CD4-positive, alpha-beta memory T cell (primary cell): Measurements from ENCODE around the gene HDC. TPM values are rescaled to one million over a fixed set of nuclear protein-coding genes. Genes with fewer than 3 reads are reported as not detected.

Source experiments
- CTCF ChIA-PET: fragments of 350-600 bp; sonication (Branson Sonifier 250); formaldehyde crosslinking; loops from one replicate; lab custom pipeline; 2021; ENCODE audit warnings: inconsistent platforms; ENCODE audit not compliant: partially characterized antibody; lab: Charles Lee
- POLR2A ChIA-PET: fragments of 350-600 bp; sonication (Branson Sonifier 250); formaldehyde crosslinking; loops from one replicate; lab custom pipeline; 2021; ENCODE audit not compliant: partially characterized antibody; lab: Charles Lee
- DNase-seq, 5 donors: peaks; one replicate each; pipeline versions ENCODE4 v3.0.0 to v3.0.0-alpha.2; 2020 to 2022; ENCODE audit warnings: mixed read lengths in 1 of 5
- H3K27ac ChIP-seq: one replicate; pipeline ENCODE4 v1.7.0; 2013; ENCODE audit warnings: low read depth, low read length
- H3K27me3 ChIP-seq: 2 replicates; pipeline ENCODE4 v1.7.0; 2013; ENCODE audit warnings: mild to moderate bottlenecking, low read length, moderate library complexity; ENCODE audit not compliant: insufficient read depth
- H3K36me3 ChIP-seq: 2 replicates; pipeline ENCODE4 v1.7.0; 2013; ENCODE audit warnings: mild to moderate bottlenecking, low read length, moderate library complexity; ENCODE audit not compliant: insufficient read depth
- H3K4me1 ChIP-seq: 2 replicates; pipeline ENCODE4 v1.7.0; 2013; ENCODE audit warnings: mild to moderate bottlenecking, low read length, moderate library complexity; ENCODE audit not compliant: insufficient read depth
- H3K4me3 ChIP-seq, 2 donors: one replicate each; pipeline ENCODE4 v1.7.0; 2013; ENCODE audit warnings: low read length in 2 of 2, mild to moderate bottlenecking in 1 of 2
- H3K9me3 ChIP-seq, 2 donors: one replicate each; pipeline ENCODE4 v1.7.0; 2013; ENCODE audit warnings: low read length in 2 of 2, control low read depth in 1 of 2; ENCODE audit not compliant: control insufficient read depth in 1 of 2
- H3K27ac Mint-ChIP-seq, 7 donors: one replicate each; pipeline ENCODE4 v1.8.0; 2020 to 2021; ENCODE audit warnings: mixed read lengths in 7 of 7, mild to moderate bottlenecking in 6 of 7, inconsistent platforms in 3 of 7, moderate library complexity in 3 of 7
- H3K27me3 Mint-ChIP-seq, 2 donors: one replicate each; pipeline ENCODE4 v1.8.0; 2020 to 2021; ENCODE audit warnings: mixed read lengths in 2 of 2
- H3K36me3 Mint-ChIP-seq, 2 donors: one replicate each; pipeline ENCODE4 v1.8.0; 2020 to 2021; ENCODE audit warnings: mixed read lengths in 2 of 2, inconsistent platforms in 1 of 2, mild to moderate bottlenecking in 1 of 2
- H3K4me1 Mint-ChIP-seq, 4 donors: one replicate each; pipeline ENCODE4 v1.8.0; 2020 to 2021; ENCODE audit warnings: mixed read lengths in 4 of 4, mild to moderate bottlenecking in 1 of 4
- H3K4me3 Mint-ChIP-seq, 8 donors: one replicate each; pipeline ENCODE4 v1.8.0; 2020 to 2021; ENCODE audit warnings: mixed read lengths in 8 of 8, mild to moderate bottlenecking in 7 of 8, moderate library complexity in 6 of 8, inconsistent platforms in 3 of 8
- H3K9me3 Mint-ChIP-seq, 8 donors: one replicate each; pipeline ENCODE4 v1.8.0; 2020 to 2021; ENCODE audit warnings: mixed read lengths in 8 of 8, mild to moderate bottlenecking in 5 of 8, inconsistent platforms in 3 of 8, moderate library complexity in 1 of 8
- intact Hi-C: fragments of 100-400 bp; cut with micrococcal nuclease; formaldehyde crosslinking; loops from one replicate; pipeline ENCODE4 v1.15.1; 2023
- polyA plus RNA-seq, 2 donors: library from polyadenylated mRNA; unstranded; fragments of 300-500 nt; fragmentation: Illumina TruSeq; gene quantifications; one replicate each; pipeline ENCODE4 v1.2.3, GENCODE V29; 2021
- total RNA-seq, 2 experiments: library from RNA; stranded (reverse); gene quantifications; one replicate each; pipeline ENCODE4 v1.2.3, GENCODE V29; 2021

HDC gene, protein sequence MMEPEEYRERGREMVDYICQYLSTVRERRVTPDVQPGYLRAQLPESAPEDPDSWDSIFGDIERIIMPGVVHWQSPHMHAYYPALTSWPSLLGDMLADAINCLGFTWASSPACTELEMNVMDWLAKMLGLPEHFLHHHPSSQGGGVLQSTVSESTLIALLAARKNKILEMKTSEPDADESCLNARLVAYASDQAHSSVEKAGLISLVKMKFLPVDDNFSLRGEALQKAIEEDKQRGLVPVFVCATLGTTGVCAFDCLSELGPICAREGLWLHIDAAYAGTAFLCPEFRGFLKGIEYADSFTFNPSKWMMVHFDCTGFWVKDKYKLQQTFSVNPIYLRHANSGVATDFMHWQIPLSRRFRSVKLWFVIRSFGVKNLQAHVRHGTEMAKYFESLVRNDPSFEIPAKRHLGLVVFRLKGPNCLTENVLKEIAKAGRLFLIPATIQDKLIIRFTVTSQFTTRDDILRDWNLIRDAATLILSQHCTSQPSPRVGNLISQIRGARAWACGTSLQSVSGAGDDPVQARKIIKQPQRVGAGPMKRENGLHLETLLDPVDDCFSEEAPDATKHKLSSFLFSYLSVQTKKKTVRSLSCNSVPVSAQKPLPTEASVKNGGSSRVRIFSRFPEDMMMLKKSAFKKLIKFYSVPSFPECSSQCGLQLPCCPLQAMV
- total RNA-seq (not detected), polyA plus RNA-seq (under 1 TPM in 1 of 2 donors, not detected in 1; 0.18 TPM)

DNA sequence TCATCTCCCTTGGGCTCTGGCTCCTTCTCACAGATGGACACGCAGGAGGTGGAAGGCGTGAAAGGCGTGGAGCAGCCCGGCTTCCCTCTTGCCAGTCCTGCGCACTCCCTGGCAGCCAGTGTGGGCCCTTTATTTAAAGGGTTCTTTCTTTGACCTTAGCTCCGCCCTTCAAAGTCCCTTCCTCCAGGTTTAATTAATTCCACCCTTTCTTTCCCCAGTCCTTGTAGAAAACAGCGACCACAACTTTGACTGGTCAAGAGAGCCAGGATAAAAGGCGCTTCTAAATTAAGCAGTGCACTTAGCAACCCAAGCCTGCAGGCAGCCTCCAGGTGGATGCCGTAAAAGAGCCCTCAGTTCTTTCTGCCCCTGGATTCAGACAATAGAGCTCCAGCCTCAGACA lies at the start of gene HDC:
HDC (minus strand) TSS at position 107 of the 400 bp plus-strand sequence; CDS start at position 4, 103 bp downstream.
- no peaks in the 10 kb centered on the region for H3K9me3 ChIP-seq
- DNase-seq = no peak
- CTCF ChIA-PET = no interaction called here
- no peak within 1 kb of the TSS for H3K4me3 Mint-ChIP-seq
- POLR2A ChIA-PET = no interaction called here
- H3K4me1 Mint-ChIP-seq = peaks cover 23 to 38% (median 26%) of the 10 kb centered on the region in 4 donors
- peak within 1 kb of the TSS in 1 of 7 donors; percentile 53 for H3K27ac Mint-ChIP-seq
- peaks cover 0 to 5% (median 0%) of the 10 kb centered on the region in 8 donors for H3K9me3 Mint-ChIP-seq
- no peak within 1 kb of the TSS for H3K27ac ChIP-seq
- no peaks in the 10 kb centered on the region for H3K27me3 Mint-ChIP-seq
- H3K4me1 ChIP-seq = peaks cover 21% of the 10 kb centered on the region
- H3K36me3 ChIP-seq = no peaks in the 10 kb centered on the region
- intact Hi-C loops = no loop called here
- no peak within 1 kb of the TSS for H3K4me3 ChIP-seq
- H3K27me3 ChIP-seq = no peaks in the 10 kb centered on the region
- peaks cover 0 to 4% of the 10 kb centered on the region in 2 donors for H3K36me3 Mint-ChIP-seq

- H3K4me3 ChIP-seq = no peak overlapping the region
- H3K27me3 ChIP-seq = no peaks in the 10 kb centered on the region
- no peak overlapping the region for H3K27ac ChIP-seq
- POLR2A ChIA-PET = interaction anchor here (1.3 kb wide), 1 partner anchor 40 kb away, joined by 4 read pairs; no protein-coding TSS in a partner anchor
- no peaks in the 10 kb centered on the region for H3K27me3 Mint-ChIP-seq
- intact Hi-C loops = loop anchor here (10.0 kb wide), 1 partner anchor 168 kb away; no protein-coding TSS in a partner anchor
- no peaks in the 10 kb centered on the region for H3K9me3 ChIP-seq
- peaks cover 7% of the 10 kb centered on the region for H3K36me3 ChIP-seq
- DNase-seq = no peak
- peaks cover 17 to 23% of the 10 kb centered on the region in 2 donors for H3K36me3 Mint-ChIP-seq
- H3K4me1 Mint-ChIP-seq = peaks cover 0 to 6% (median under 1%) of the 10 kb centered on the region in 4 donors
- CTCF ChIA-PET = no interaction called here
- peaks cover 3% of the 10 kb centered on the region for H3K4me1 ChIP-seq
- H3K4me3 Mint-ChIP-seq = no peak overlapping the region
- H3K9me3 Mint-ChIP-seq = peaks cover 0 to 13% (median 3%) of the 10 kb centered on the region in 8 donors
- peak overlapping the region in 1 of 7 donors; percentile 13 for H3K27ac Mint-ChIP-seq
Observed at GRCh38 chr15:50312636-50313035, 47.1 kb upstream of the HDC start.

GRCh38 chr15:50307799-50308198 lies 42.3 kb upstream of the HDC start:
- no peak for DNase-seq
- Histone ChIP-seq H3K9me3 (no peaks in the 10 kb centered on the region), H3K36me3 (peaks cover 9% of the 10 kb centered on the region), H3K4me3 (no peak overlapping the region), H3K4me1 (no peaks in the 10 kb centered on the region), H3K27me3 (no peaks in the 10 kb centered on the region), H3K27ac (no peak overlapping the region)
- H3K27ac Mint-ChIP-seq = no peak overlapping the region
- peaks cover 41 to 48% of the 10 kb centered on the region in 2 donors for H3K36me3 Mint-ChIP-seq
- intact Hi-C loops = no loop called here
- H3K27me3 Mint-ChIP-seq = no peaks in the 10 kb centered on the region
- H3K4me1 Mint-ChIP-seq = peaks cover 0 to 4% (median 2%) of the 10 kb centered on the region in 4 donors
- H3K4me3 Mint-ChIP-seq = no peak overlapping the region
- ChIA-PET POLR2A (interaction anchor here (0.6 kb wide), 1 partner anchor 46 kb away, joined by 3 read pairs; no protein-coding TSS in a partner anchor), CTCF (interaction anchor here (1.0 kb wide), 1 partner anchor 8 kb away, joined by 3 read pairs; no protein-coding TSS in a partner anchor)
- peaks cover 0 to 14% (median 3%) of the 10 kb centered on the region in 8 donors for H3K9me3 Mint-ChIP-seq

DNA sequence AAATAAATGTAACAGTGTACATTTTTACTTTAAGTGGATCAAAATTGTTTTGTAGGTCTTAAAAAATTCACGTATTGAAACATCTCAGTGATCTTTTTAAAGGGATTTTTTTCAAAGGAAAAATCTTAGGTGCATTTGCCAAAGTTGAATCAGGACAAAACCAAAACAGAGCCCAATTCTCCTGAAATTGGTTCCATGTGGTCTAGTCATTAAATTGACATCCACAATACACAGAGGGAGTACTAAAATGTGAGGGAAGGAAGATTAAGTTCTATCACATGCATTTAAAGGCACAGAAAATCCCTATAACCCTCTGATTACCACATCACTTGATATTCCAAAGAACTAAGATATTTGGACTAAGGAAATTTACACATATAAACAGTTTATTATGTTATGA lies 39.3 kb upstream of the HDC start:
- H3K27me3 ChIP-seq = no peaks in the 10 kb centered on the region
- H3K9me3 Mint-ChIP-seq = peaks cover 0 to 14% (median 3%) of the 10 kb centered on the region in 8 donors
- intact Hi-C loops = no loop called here
- no peak overlapping the region for H3K27ac ChIP-seq
- H3K36me3 ChIP-seq = peaks cover 24% of the 10 kb centered on the region
- H3K4me3 Mint-ChIP-seq = no peak overlapping the region
- H3K4me3 ChIP-seq = no peak overlapping the region
- no peak overlapping the region for H3K27ac Mint-ChIP-seq
- DNase-seq = no peak
- no peaks in the 10 kb centered on the region for H3K27me3 Mint-ChIP-seq
- H3K36me3 Mint-ChIP-seq = peaks cover 56 to 72% of the 10 kb centered on the region in 2 donors
- ChIA-PET POLR2A (no interaction called here), CTCF (interaction anchor here (1.0 kb wide), 1 partner anchor 11 kb away, joined by 4 read pairs; no protein-coding TSS in a partner anchor)
- H3K9me3 ChIP-seq = no peaks in the 10 kb centered on the region
- no peaks in the 10 kb centered on the region for H3K4me1 ChIP-seq
- peaks cover 0 to 3% (median 0%) of the 10 kb centered on the region in 4 donors for H3K4me1 Mint-ChIP-seq

GRCh38 chr15:50302581-50302980 lies 37.1 kb upstream of the HDC start:
- CTCF ChIA-PET = interaction anchor here (3.1 kb wide), 1 partner anchor 14 kb away, joined by 10 read pairs; no protein-coding TSS in a partner anchor
- no peak overlapping the region for H3K27ac ChIP-seq
- no peak for DNase-seq
- H3K4me3 ChIP-seq = no peak overlapping the region
- Mint-ChIP-seq H3K4me3 (no peak overlapping the region), H3K4me1 (peaks cover 0 to 3% (median 0%) of the 10 kb centered on the region in 4 donors), H3K27me3 (no peaks in the 10 kb centered on the region), H3K36me3 (peaks cover 35 to 68% of the 10 kb centered on the region in 2 donors), H3K9me3 (peaks cover 0 to under 1% (median 0%) of the 10 kb centered on the region in 8 donors), H3K27ac (peak overlapping the region in 1 of 7 donors; percentile 64)
- no peaks in the 10 kb centered on the region for H3K9me3 ChIP-seq
- intact Hi-C loops = no loop called here
- POLR2A ChIA-PET = no interaction called here
- H3K27me3 ChIP-seq = no peaks in the 10 kb centered on the region
- no peaks in the 10 kb centered on the region for H3K4me1 ChIP-seq
- peaks cover 33% of the 10 kb centered on the region for H3K36me3 ChIP-seq

DNA sequence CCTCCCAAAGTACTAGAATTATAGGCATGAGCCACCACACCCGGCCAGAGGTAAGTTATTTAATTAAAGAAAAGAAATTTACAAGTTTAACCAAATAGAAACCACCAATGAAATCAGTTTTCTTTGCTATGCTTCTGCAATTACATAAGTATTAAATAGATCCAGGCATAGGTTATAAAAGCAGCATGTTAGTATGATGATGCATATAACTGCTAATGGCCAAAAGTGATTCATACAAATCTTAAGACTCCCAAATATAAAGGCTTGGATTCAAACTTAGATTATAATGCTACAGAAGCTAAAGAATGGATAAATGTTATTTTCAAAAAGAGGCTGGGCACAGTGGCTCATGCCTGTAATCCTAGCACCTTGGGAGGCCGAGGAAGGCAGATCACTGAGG lies 32.8 kb upstream of the HDC start:
- Histone ChIP-seq H3K9me3 (no peaks in the 10 kb centered on the region), H3K4me3 (no peak overlapping the region), H3K36me3 (peaks cover 33% of the 10 kb centered on the region), H3K4me1 (no peaks in the 10 kb centered on the region), H3K27ac (no peak overlapping the region), H3K27me3 (no peaks in the 10 kb centered on the region)
- Mint-ChIP-seq H3K9me3 (no peaks in the 10 kb centered on the region), H3K27me3 (no peaks in the 10 kb centered on the region), H3K36me3 (peaks cover 43 to 55% of the 10 kb centered on the region in 2 donors), H3K4me1 (no peaks in the 10 kb centered on the region), H3K27ac (peak overlapping the region in 2 of 7 donors; percentile 41 to 47), H3K4me3 (no peak overlapping the region)
- no peak for DNase-seq
- ChIA-PET CTCF (no interaction called here), POLR2A (no interaction called here)
- intact Hi-C loops = no loop called here

DNA sequence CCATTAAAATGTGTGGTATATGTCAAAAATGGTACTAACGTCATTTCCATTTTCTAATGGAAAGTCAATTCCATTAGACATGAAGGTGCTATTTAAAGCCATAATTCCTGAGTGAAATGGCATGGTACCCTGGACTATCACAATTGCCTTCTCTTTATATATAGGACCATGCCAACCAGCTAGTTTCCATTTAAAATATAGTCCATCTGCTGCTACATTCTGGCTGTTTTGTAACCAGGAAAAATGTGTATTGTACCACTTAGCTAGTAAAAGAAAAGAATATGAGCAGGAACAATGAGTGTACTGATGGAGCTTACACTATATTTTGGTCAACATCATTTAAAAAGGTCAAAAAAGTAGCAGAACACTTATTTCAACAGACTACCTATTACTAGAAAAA lies 30.4 kb upstream of the HDC start:
- Mint-ChIP-seq H3K36me3 (peaks cover 28 to 46% of the 10 kb centered on the region in 2 donors), H3K4me3 (no peak overlapping the region), H3K4me1 (no peaks in the 10 kb centered on the region), H3K9me3 (no peaks in the 10 kb centered on the region), H3K27me3 (no peaks in the 10 kb centered on the region), H3K27ac (peak overlapping the region in 1 of 7 donors; percentile 65)
- POLR2A ChIA-PET = no interaction called here
- H3K27ac ChIP-seq = no peak overlapping the region
- H3K9me3 ChIP-seq = no peaks in the 10 kb centered on the region
- H3K4me1 ChIP-seq = no peaks in the 10 kb centered on the region
- H3K36me3 ChIP-seq = peaks cover 18% of the 10 kb centered on the region
- CTCF ChIA-PET = interaction anchor here (1.6 kb wide), 1 partner anchor 20 kb away, joined by 6 read pairs; no protein-coding TSS in a partner anchor
- intact Hi-C loops = no loop called here
- no peak for DNase-seq
- H3K4me3 ChIP-seq = no peak overlapping the region
- H3K27me3 ChIP-seq = no peaks in the 10 kb centered on the region
